ENCODE measurements around the gene MMP11. TPM values are rescaled to one million over a fixed set of nuclear protein-coding genes. Genes with fewer than 3 reads are reported as not detected.

The MMP11 gene
- total and polyA plus RNA-seq, 5 donors from 2014 or later, result 0.52 to 1.7 (median 1.0) TPM; not detected in 1

GRCh38 chr22:23787910-23788309 is 15.3 kb downstream of the MMP11 start:
- Mint-ChIP-seq H3K4me3 (peak overlapping the region; percentile 91 to 95 (median 92)), H3K27me3 (no peaks in the 10 kb centered on the region), H3K9me3 (no peaks in the 10 kb centered on the region), H3K27ac (peak overlapping the region in 2 of 3 donors; percentile 84 to 94), H3K36me3 (peaks cover 7% of the 10 kb centered on the region), H3K4me1 (peaks cover 14 to 51% (median 31%) of the 10 kb centered on the region in 4 donors)
- Histone ChIP-seq H3K4me1 (ENCODE audit: control insufficient read depth, insufficient read depth, low read length, poor library complexity, severe bottlenecking) (peaks cover 20% of the 10 kb centered on the region), H3K27ac (ENCODE audit: insufficient read depth, low read length, poor library complexity, severe bottlenecking) (peak overlapping the region; percentile 99), H3K4me3 (ENCODE audit: low read depth, low read length) (peak overlapping the region; percentile 92), H3K27me3 (ENCODE audit: control insufficient read depth, insufficient read depth, low read length) (no peaks in the 10 kb centered on the region), H3K9me3 (ENCODE audit: control insufficient read depth in 2 of 2, low read length in 2 of 2) (no peaks in the 10 kb centered on the region), H3K36me3 (ENCODE audit: control insufficient read depth, insufficient read depth, low read length) (peaks cover 15% of the 10 kb centered on the region)
- DNase-seq (no peak), ATAC-seq (ENCODE audit: low read depth in 2 of 2) (no peak)

GRCh38 chr22:23789121-23789520 is 16.5 kb downstream of the MMP11 start:
- no peak for ATAC-seq (ENCODE audit: low read depth in 2 of 2)
- Mint-ChIP-seq H3K4me3 (peak overlapping the region; percentile 75 to 95 (median 84)), H3K4me1 (peaks cover 14 to 51% (median 35%) of the 10 kb centered on the region in 4 donors), H3K27ac (no peak overlapping the region), H3K36me3 (peaks cover 12% of the 10 kb centered on the region), H3K27me3 (no peaks in the 10 kb centered on the region), H3K9me3 (no peaks in the 10 kb centered on the region)
- Histone ChIP-seq H3K9me3 (ENCODE audit: control insufficient read depth in 2 of 2, low read length in 2 of 2) (no peaks in the 10 kb centered on the region), H3K4me3 (ENCODE audit: low read depth, low read length) (no peak overlapping the region), H3K36me3 (ENCODE audit: control insufficient read depth, insufficient read depth, low read length) (peaks cover 26% of the 10 kb centered on the region), H3K27ac (ENCODE audit: insufficient read depth, low read length, poor library complexity, severe bottlenecking) (no peak overlapping the region), H3K4me1 (ENCODE audit: control insufficient read depth, insufficient read depth, low read length, poor library complexity, severe bottlenecking) (peaks cover 20% of the 10 kb centered on the region), H3K27me3 (ENCODE audit: control insufficient read depth, insufficient read depth, low read length) (no peaks in the 10 kb centered on the region)
- no peak for DNase-seq

DNA sequence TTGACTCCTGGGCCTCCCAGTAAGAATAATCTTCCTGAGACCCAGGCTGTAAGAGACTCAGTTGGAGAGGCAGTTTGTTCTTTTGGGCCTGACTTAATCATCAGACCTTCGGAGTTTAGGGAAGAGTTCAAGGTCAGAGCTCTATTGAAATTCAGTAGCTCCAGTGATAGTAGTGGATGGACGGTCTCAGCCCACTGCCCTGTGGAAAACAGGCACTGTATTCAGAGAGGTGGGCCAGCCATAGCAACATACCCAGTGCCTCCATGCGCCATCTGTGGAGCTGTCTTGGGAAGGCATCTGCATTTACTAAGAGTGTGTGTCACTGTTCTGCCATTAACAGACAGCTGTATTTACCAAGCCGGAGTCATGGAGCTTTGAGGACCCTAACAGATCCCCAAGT is 17.0 kb downstream of the MMP11 start:
- no peaks in the 10 kb centered on the region for H3K27me3 Mint-ChIP-seq
- peak overlapping the region in 3 of 4 donors; percentile 35 to 76 (median 39) for H3K4me3 Mint-ChIP-seq
- no peaks in the 10 kb centered on the region for H3K9me3 Mint-ChIP-seq
- peaks cover 12% of the 10 kb centered on the region for H3K36me3 Mint-ChIP-seq
- ATAC-seq (ENCODE audit: low read depth in 2 of 2) (no peak), DNase-seq (no peak)
- no peaks in the 10 kb centered on the region for H3K9me3 ChIP-seq (ENCODE audit: control insufficient read depth in 2 of 2, low read length in 2 of 2)
- H3K27me3 ChIP-seq (ENCODE audit: control insufficient read depth, insufficient read depth, low read length), result no peaks in the 10 kb centered on the region
- no peak overlapping the region for H3K4me3 ChIP-seq (ENCODE audit: low read depth, low read length)
- peaks cover 29% of the 10 kb centered on the region for H3K36me3 ChIP-seq (ENCODE audit: control insufficient read depth, insufficient read depth, low read length)
- H3K4me1 Mint-ChIP-seq, result peaks cover 14 to 51% (median 34%) of the 10 kb centered on the region in 4 donors
- no peak overlapping the region for H3K27ac ChIP-seq (ENCODE audit: insufficient read depth, low read length, poor library complexity, severe bottlenecking)
- peaks cover 20% of the 10 kb centered on the region for H3K4me1 ChIP-seq (ENCODE audit: control insufficient read depth, insufficient read depth, low read length, poor library complexity, severe bottlenecking)
- peak overlapping the region in 1 of 3 donors; percentile 59 for H3K27ac Mint-ChIP-seq

- Histone ChIP-seq H3K36me3 (ENCODE audit: control insufficient read depth, insufficient read depth, low read length) (peaks cover 38% of the 10 kb centered on the region), H3K4me1 (ENCODE audit: control insufficient read depth, insufficient read depth, low read length, poor library complexity, severe bottlenecking) (peaks cover 20% of the 10 kb centered on the region), H3K9me3 (ENCODE audit: control insufficient read depth in 2 of 2, low read length in 2 of 2) (no peaks in the 10 kb centered on the region), H3K27me3 (ENCODE audit: control insufficient read depth, insufficient read depth, low read length) (no peaks in the 10 kb centered on the region), H3K27ac (ENCODE audit: insufficient read depth, low read length, poor library complexity, severe bottlenecking) (no peak overlapping the region), H3K4me3 (ENCODE audit: low read depth, low read length) (no peak overlapping the region)
- Mint-ChIP-seq H3K4me1 (peaks cover 14 to 48% (median 33%) of the 10 kb centered on the region in 4 donors), H3K27ac (no peak overlapping the region), H3K27me3 (no peaks in the 10 kb centered on the region), H3K36me3 (peaks cover 13% of the 10 kb centered on the region), H3K9me3 (no peaks in the 10 kb centered on the region), H3K4me3 (no peak overlapping the region)
- DNase-seq (no peak), ATAC-seq (ENCODE audit: low read depth in 2 of 2) (no peak)
Observed at GRCh38 chr22:23790819-23791737, 18.4 kb downstream of the MMP11 start.

- Mint-ChIP-seq H3K27me3 (no peaks in the 10 kb centered on the region), H3K36me3 (peaks cover 20% of the 10 kb centered on the region), H3K9me3 (no peaks in the 10 kb centered on the region), H3K4me3 (peak overlapping the region in 2 of 4 donors; percentile 53 to 58), H3K4me1 (peaks cover 14 to 41% (median 29%) of the 10 kb centered on the region in 4 donors), H3K27ac (peak overlapping the region in 1 of 3 donors; percentile 59)
- H3K27ac ChIP-seq (ENCODE audit: insufficient read depth, low read length, poor library complexity, severe bottlenecking), result no peak overlapping the region
- no peaks in the 10 kb centered on the region for H3K27me3 ChIP-seq (ENCODE audit: control insufficient read depth, insufficient read depth, low read length)
- no peak for ATAC-seq (ENCODE audit: low read depth in 2 of 2)
- no peak overlapping the region for H3K4me3 ChIP-seq (ENCODE audit: low read depth, low read length)
- no peak for DNase-seq
- no peaks in the 10 kb centered on the region for H3K9me3 ChIP-seq (ENCODE audit: control insufficient read depth in 2 of 2, low read length in 2 of 2)
- peaks cover 14% of the 10 kb centered on the region for H3K4me1 ChIP-seq (ENCODE audit: control insufficient read depth, insufficient read depth, low read length, poor library complexity, severe bottlenecking)
- peaks cover 45% of the 10 kb centered on the region for H3K36me3 ChIP-seq (ENCODE audit: control insufficient read depth, insufficient read depth, low read length)
Observed at GRCh38 chr22:23791738-23792645, 19.3 kb downstream of the MMP11 start.

GRCh38 chr22:23793326-23793725 is 20.7 kb downstream of the MMP11 start:
- Histone ChIP-seq H3K36me3 (ENCODE audit: control insufficient read depth, insufficient read depth, low read length) (peaks cover 46% of the 10 kb centered on the region), H3K27ac (ENCODE audit: insufficient read depth, low read length, poor library complexity, severe bottlenecking) (no peak overlapping the region), H3K9me3 (ENCODE audit: control insufficient read depth in 2 of 2, low read length in 2 of 2) (no peaks in the 10 kb centered on the region), H3K4me1 (ENCODE audit: control insufficient read depth, insufficient read depth, low read length, poor library complexity, severe bottlenecking) (peaks cover 5% of the 10 kb centered on the region), H3K4me3 (ENCODE audit: low read depth, low read length) (no peak overlapping the region), H3K27me3 (ENCODE audit: control insufficient read depth, insufficient read depth, low read length) (no peaks in the 10 kb centered on the region)
- H3K36me3 Mint-ChIP-seq, result peaks cover 22% of the 10 kb centered on the region
- no peak overlapping the region for H3K4me3 Mint-ChIP-seq
- ATAC-seq (ENCODE audit: low read depth in 2 of 2), result no peak
- H3K4me1 Mint-ChIP-seq, result peaks cover 10 to 33% (median 20%) of the 10 kb centered on the region in 4 donors
- H3K9me3 Mint-ChIP-seq, result no peaks in the 10 kb centered on the region
- no peak overlapping the region for H3K27ac Mint-ChIP-seq
- no peak for DNase-seq
- H3K27me3 Mint-ChIP-seq, result no peaks in the 10 kb centered on the region

DNA sequence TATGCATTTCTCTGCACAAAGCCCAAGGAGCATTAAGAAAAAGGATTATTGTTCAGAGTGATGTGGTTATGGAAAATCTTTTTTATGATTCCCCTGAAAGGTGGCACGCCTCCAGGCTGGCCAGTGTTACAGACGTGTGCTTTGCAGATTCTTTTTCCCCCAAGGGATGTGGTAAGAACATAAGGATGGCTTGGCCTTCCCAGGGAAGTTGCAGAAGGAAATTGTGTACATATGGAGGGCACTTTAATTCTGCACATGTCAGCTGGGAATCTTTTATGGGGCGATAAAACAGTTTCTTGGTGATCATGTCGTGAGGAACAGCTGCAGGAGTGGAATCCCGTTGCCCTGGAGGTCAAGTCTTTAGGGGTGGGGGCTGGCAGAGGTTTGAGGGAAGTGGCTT is 23.8 kb downstream of the MMP11 start:
- Histone ChIP-seq H3K27me3 (ENCODE audit: control insufficient read depth, insufficient read depth, low read length) (no peaks in the 10 kb centered on the region), H3K36me3 (ENCODE audit: control insufficient read depth, insufficient read depth, low read length) (peaks cover 62% of the 10 kb centered on the region), H3K9me3 (ENCODE audit: control insufficient read depth in 2 of 2, low read length in 2 of 2) (no peaks in the 10 kb centered on the region), H3K27ac (ENCODE audit: insufficient read depth, low read length, poor library complexity, severe bottlenecking) (no peak overlapping the region), H3K4me1 (ENCODE audit: control insufficient read depth, insufficient read depth, low read length, poor library complexity, severe bottlenecking) (no peaks in the 10 kb centered on the region), H3K4me3 (ENCODE audit: low read depth, low read length) (no peak overlapping the region)
- Mint-ChIP-seq H3K4me1 (peaks cover 0 to 11% (median 8%) of the 10 kb centered on the region in 4 donors), H3K27me3 (no peaks in the 10 kb centered on the region), H3K27ac (peak overlapping the region in 1 of 3 donors; percentile 31), H3K9me3 (no peaks in the 10 kb centered on the region), H3K4me3 (no peak overlapping the region), H3K36me3 (peaks cover 32% of the 10 kb centered on the region)
- ATAC-seq (ENCODE audit: low read depth in 2 of 2) (no peak), DNase-seq (no peak)

Data from CD4-positive, CD25-positive, alpha-beta regulatory T cell (primary cell).